H1 (cell line): Measurements from ENCODE around the gene SNX32. TPM values are rescaled to one million over a fixed set of nuclear protein-coding genes. Genes with fewer than 3 reads are reported as not detected.

Experiments used
- CTCF ChIA-PET: fragments of 300-600 bp; sonication (Branson Sonifier 250); formaldehyde crosslinking; loops from one replicate; lab custom pipeline; 2021; ENCODE audit not compliant: partially characterized antibody; lab: Charles Lee
- POLR2A ChIA-PET: fragments of 300-600 bp; sonication (Branson Sonifier 250); formaldehyde crosslinking; loops from one replicate; lab custom pipeline; 2021; ENCODE audit warnings: inconsistent platforms; ENCODE audit not compliant: partially characterized antibody; lab: Charles Lee
- DNase-seq, 2 experiments: peaks; one replicate each; pipeline versions ENCODE4 v3.0.0 to v3.0.0-alpha.2; 2010 to 2022; ENCODE audit warnings: low spot score in 2 of 2, low read depth in 1 of 2, mixed read lengths in 1 of 2
- FAIRE-seq: peaks from 2 replicates; lab custom pipeline; 2011; peaks lifted over from hg19 to GRCh38; lab: Jason Lieb, UNC
- H2AFZ ChIP-seq: 2 replicates; pipeline ENCODE4 v1.8.1; 2012; ENCODE audit warnings: low read length, inconsistent platforms
- H2AK5ac ChIP-seq: 2 replicates; pipeline ENCODE4 v1.6.1; 2013; ENCODE audit warnings: low read depth, low read length
- H2BK120ac ChIP-seq: replicated peaks from 2 replicates; pipeline ENCODE3; 2013; ENCODE audit warnings: low read depth, low read length, inconsistent platforms
- H2BK12ac ChIP-seq: 2 replicates; pipeline ENCODE4 v1.6.1; 2013; ENCODE audit warnings: low read depth, low read length
- H2BK15ac ChIP-seq: 2 replicates; pipeline ENCODE4 v1.6.1; 2013; ENCODE audit warnings: low read length
- H2BK20ac ChIP-seq: 2 replicates; pipeline ENCODE4 v1.6.1; 2013; ENCODE audit warnings: low read length
- H2BK5ac ChIP-seq: 2 replicates; pipeline ENCODE4 v1.6.1; 2013; ENCODE audit warnings: low read depth, low read length
- H3K14ac ChIP-seq: 2 replicates; pipeline ENCODE4 v1.6.1; 2013; ENCODE audit warnings: inconsistent platforms; ENCODE audit not compliant: insufficient read length
- H3K18ac ChIP-seq: 2 replicates; pipeline ENCODE4 v1.6.1; 2013; ENCODE audit warnings: low read length; ENCODE audit errors: extremely low read depth
- H3K23ac ChIP-seq: 2 replicates; pipeline ENCODE4 v1.6.1; 2013; ENCODE audit warnings: inconsistent platforms; ENCODE audit not compliant: insufficient read length
- H3K23me2 ChIP-seq: 2 replicates; pipeline ENCODE4 v1.6.1; 2013; ENCODE audit warnings: low read depth, low read length
- H3K27ac ChIP-seq: 2 replicates; pipeline ENCODE4 v1.6.1; 2011; ENCODE audit warnings: low read depth, low read length, inconsistent platforms
- H3K27me3 ChIP-seq, 4 experiments: replicated peaks in 1 of 4; 1 replicate in 1 of 4; 2 replicates in 3 of 4; pipeline versions ENCODE4 v1.6.1 to v1.8.1; 2011 to 2013; ENCODE audit warnings: low read length in 3 of 4, mild to moderate bottlenecking in 3 of 4, inconsistent platforms in 2 of 4, mixed read lengths in 2 of 4, moderate library complexity in 1 of 4; ENCODE audit not compliant: control insufficient read depth in 3 of 4, insufficient read depth in 3 of 4; ENCODE audit errors: extremely low read depth in 1 of 4
- H3K36me3 ChIP-seq, 4 experiments: 2 replicates each; pipeline versions ENCODE4 v1.6.1 to v1.8.1; 2011 to 2013; ENCODE audit warnings: mild to moderate bottlenecking in 4 of 4, low read length in 3 of 4, moderate library complexity in 2 of 4, control low read depth in 1 of 4, inconsistent platforms in 1 of 4; ENCODE audit not compliant: insufficient read depth in 4 of 4, control insufficient read depth in 2 of 4
- H3K4ac ChIP-seq: replicated peaks from 2 replicates; pipeline ENCODE3; 2013; ENCODE audit warnings: low read length, low read depth, mixed read lengths, inconsistent platforms; ENCODE audit not compliant: insufficient read length
- H3K4me1 ChIP-seq, 4 experiments: replicated peaks in 1 of 4; 1 replicate in 1 of 4; 2 replicates in 3 of 4; pipeline versions ENCODE4 v1.6.1 to v1.8.1; 2011 to 2013; ENCODE audit warnings: low read length in 3 of 4, inconsistent platforms in 2 of 4, mixed read lengths in 1 of 4; ENCODE audit not compliant: insufficient read depth in 4 of 4, control insufficient read depth in 3 of 4
- H3K4me2 ChIP-seq, 2 experiments: 2 replicates each; pipeline versions ENCODE4 v1.6.1 to v1.8.1; 2011 to 2013; ENCODE audit warnings: low read depth in 2 of 2, low read length in 2 of 2, control low read depth in 1 of 2, inconsistent platforms in 1 of 2, mild to moderate bottlenecking in 1 of 2; ENCODE audit not compliant: insufficient read depth in 1 of 2
- H3K4me3 ChIP-seq, 4 experiments: fragments of 200-600, 300-600 bp in 1 of 4; sonication (generic), shearing (Covaris generic), sonication (Bioruptor Twin) in 1 of 4; 2 replicates each; pipeline versions ENCODE4 v1.5.1 to v1.8.1; 2011 to 2016; ENCODE audit warnings: low read length in 4 of 4, low read depth in 3 of 4, control low read depth in 2 of 4, inconsistent platforms in 2 of 4, mild to moderate bottlenecking in 2 of 4, mixed read lengths in 1 of 4, moderate library complexity in 1 of 4; ENCODE audit not compliant: insufficient read depth in 2 of 4; ENCODE audit errors: extremely low read depth in 1 of 4
- H3K56ac ChIP-seq: replicated peaks from 2 replicates; pipeline ENCODE3; 2013; ENCODE audit warnings: low read depth, mild to moderate bottlenecking, mixed read lengths, low read length, inconsistent platforms; ENCODE audit not compliant: insufficient read length
- H3K79me1 ChIP-seq: 2 replicates; pipeline ENCODE4 v1.6.1; 2013; ENCODE audit warnings: low read depth, low read length, control low read depth
- H3K79me2 ChIP-seq, 2 experiments: 2 replicates each; pipeline versions ENCODE4 v1.6.1 to v1.8.1; 2012 to 2013; ENCODE audit warnings: low read length in 2 of 2, mild to moderate bottlenecking in 2 of 2, inconsistent platforms in 1 of 2; ENCODE audit not compliant: insufficient read depth in 2 of 2, control insufficient read depth in 1 of 2
- H3K9ac ChIP-seq, 4 experiments: replicated peaks in 1 of 4; 1 replicate in 1 of 4; 2 replicates in 3 of 4; pipeline versions ENCODE4 v1.6.1 to v1.8.1; 2011 to 2013; ENCODE audit warnings: low read depth in 3 of 4, low read length in 3 of 4, control low read depth in 2 of 4, mild to moderate bottlenecking in 2 of 4, moderate library complexity in 2 of 4, inconsistent platforms in 1 of 4; ENCODE audit errors: extremely low read depth in 1 of 4
- H3K9me3 ChIP-seq, 2 experiments: 2 replicates each; pipeline versions ENCODE4 v1.6.1 to v1.8.1; 2012 to 2013; ENCODE audit warnings: mild to moderate bottlenecking in 2 of 2, moderate library complexity in 2 of 2, control low read depth in 1 of 2, inconsistent platforms in 1 of 2, low read depth in 1 of 2, low read length in 1 of 2, mixed read lengths in 1 of 2; ENCODE audit not compliant: insufficient read depth in 2 of 2
- H4K20me1 ChIP-seq, 2 experiments: replicated peaks in 1 of 2; 2 replicates each; pipeline versions ENCODE3 to v1.8.1; 2011 to 2013; ENCODE audit warnings: inconsistent platforms in 2 of 2, low read length in 2 of 2, mild to moderate bottlenecking in 1 of 2; ENCODE audit not compliant: insufficient read depth in 2 of 2, control insufficient read depth in 1 of 2
- H4K5ac ChIP-seq: 2 replicates; pipeline ENCODE4 v1.6.1; 2013; ENCODE audit warnings: low read length, low read depth, mixed read lengths, inconsistent platforms; ENCODE audit not compliant: insufficient read length
- H4K8ac ChIP-seq: 2 replicates; pipeline ENCODE4 v1.8.0; 2013; ENCODE audit warnings: mild to moderate bottlenecking, moderate library complexity, low read length, inconsistent platforms; ENCODE audit not compliant: insufficient read depth; ENCODE audit errors: extremely low read depth
- H4K91ac ChIP-seq: replicated peaks from 2 replicates; pipeline ENCODE3; 2013; ENCODE audit warnings: low read length, mixed read lengths, inconsistent platforms; ENCODE audit not compliant: insufficient read length
- BRCA1 ChIP-seq: IDR thresholded peaks from 2 replicates; pipeline ENCODE4 v1.6.1; 2012; ENCODE audit warnings: low read depth, low read length, improper control_type of control experiment
- EGR1 ChIP-seq: IDR thresholded peaks from 2 replicates; pipeline ENCODE4 v1.6.1; 2011; ENCODE audit warnings: low read depth, low read length, borderline replicate concordance
- EP300 ChIP-seq, 2 experiments: IDR thresholded peaks; 1 replicate in 1 of 2; 2 replicates in 1 of 2; pipeline ENCODE4 v1.6.1; 2011 to 2012; ENCODE audit warnings: low read depth in 2 of 2, low read length in 2 of 2, mild to moderate bottlenecking in 2 of 2, borderline replicate concordance in 1 of 2, inconsistent platforms in 1 of 2, moderate library complexity in 1 of 2
- GTF2F1 ChIP-seq: IDR thresholded peaks from 2 replicates; pipeline ENCODE4 v1.6.1; 2012; ENCODE audit warnings: low read depth, low read length, improper control_type of control experiment, borderline replicate concordance
- JUN ChIP-seq: IDR thresholded peaks from 2 replicates; pipeline ENCODE4 v1.6.1; 2011; ENCODE audit warnings: low read depth, mild to moderate bottlenecking, improper control_type of control experiment, low read length
- NANOG ChIP-seq: IDR thresholded peaks from 2 replicates; pipeline ENCODE4 v1.6.1; 2011; ENCODE audit warnings: low read length, low read depth, mild to moderate bottlenecking, inconsistent platforms; ENCODE audit not compliant: insufficient read depth, poor library complexity, severe bottlenecking
- RNF2 ChIP-seq: fragments of 200-900, 300-1000 bp; sonication (generic); IDR thresholded peaks from 2 replicates; pipeline ENCODE4 v1.7.1; 2016; ENCODE audit warnings: borderline replicate concordance, low read depth, mild to moderate bottlenecking, antibody characterized with exemption, low read length; ENCODE audit not compliant: poor library complexity, severe bottlenecking; ENCODE audit errors: missing control alignments
- SAP30 ChIP-seq: fragments of 300-600 bp; sonication (generic); IDR thresholded peaks from 2 replicates; pipeline ENCODE4 v1.7.1; 2012; ENCODE audit warnings: low read length, moderate library complexity, mild to moderate bottlenecking, inconsistent platforms; ENCODE audit not compliant: insufficient read depth, insufficient replicate concordance
- SIX5 ChIP-seq: IDR thresholded peaks from 2 replicates; pipeline ENCODE4 v1.6.1; 2011; ENCODE audit warnings: mild to moderate bottlenecking, low read depth, low read length
- SP2 ChIP-seq: IDR thresholded peaks from 2 replicates; pipeline ENCODE4 v1.6.1; 2012; ENCODE audit warnings: mild to moderate bottlenecking, low read length, inconsistent platforms
- SRF ChIP-seq: IDR thresholded peaks from 2 replicates; pipeline ENCODE4 v1.6.1; 2011; ENCODE audit warnings: mild to moderate bottlenecking, low read depth, low read length, moderate library complexity
- WGBS, 2 experiments: shearing (Covaris generic) in 1 of 2; methylation state at CpG; one replicate each; pipeline versions ENCODE4 v1.1.6 to v1.1.7; 2013 to 2015; ENCODE audit warnings: low lambda C conversion rate in 2 of 2, mixed read lengths in 2 of 2, inconsistent platforms in 1 of 2, low coverage in 1 of 2, missing lambda C conversion rate in 1 of 2; ENCODE audit not compliant: insufficient replicate concordance in 2 of 2, insufficient coverage in 1 of 2, insufficient read length in 1 of 2; ENCODE audit errors: extremely low coverage in 1 of 2, missing lambda C conversion rate in 1 of 2; 5-methylcytosine and 5-hydroxymethylcytosine counted together
- polyA plus RNA-seq, 7 experiments: library from polyadenylated mRNA; depleted of rRNA in 3 of 7; stranded (reverse) in 5 of 7; unstranded in 2 of 7; fragments of >200 nt in 5 of 7; fragments of 200-250 nt in 2 of 7; gene quantifications; 1 replicate in 5 of 7; 2 replicates in 1 of 7; 4 replicates in 1 of 7; pipeline versions ENCODE4 v1.2.1 to v1.2.3, GENCODE V29; 2011 to 2013; ENCODE audit warnings: missing spikeins in 2 of 7, mixed read lengths in 2 of 7
- total RNA-seq: library from RNA; stranded (reverse); fragmentation: NEBNext Ultra II Directional; extraction: Animal tissue kit (Norgen Biotek cat#: 25700); gene quantifications from 2 replicates; pipeline ENCODE4 v1.2.1, GENCODE V29; 2021

SNX32 gene
- total and polyA plus RNA-seq, 2 of the 8 experiments (the other 6 are each of a cell fraction or from before 2014, with no cell fraction given), result 0.76 to 2.2 TPM

DNA sequence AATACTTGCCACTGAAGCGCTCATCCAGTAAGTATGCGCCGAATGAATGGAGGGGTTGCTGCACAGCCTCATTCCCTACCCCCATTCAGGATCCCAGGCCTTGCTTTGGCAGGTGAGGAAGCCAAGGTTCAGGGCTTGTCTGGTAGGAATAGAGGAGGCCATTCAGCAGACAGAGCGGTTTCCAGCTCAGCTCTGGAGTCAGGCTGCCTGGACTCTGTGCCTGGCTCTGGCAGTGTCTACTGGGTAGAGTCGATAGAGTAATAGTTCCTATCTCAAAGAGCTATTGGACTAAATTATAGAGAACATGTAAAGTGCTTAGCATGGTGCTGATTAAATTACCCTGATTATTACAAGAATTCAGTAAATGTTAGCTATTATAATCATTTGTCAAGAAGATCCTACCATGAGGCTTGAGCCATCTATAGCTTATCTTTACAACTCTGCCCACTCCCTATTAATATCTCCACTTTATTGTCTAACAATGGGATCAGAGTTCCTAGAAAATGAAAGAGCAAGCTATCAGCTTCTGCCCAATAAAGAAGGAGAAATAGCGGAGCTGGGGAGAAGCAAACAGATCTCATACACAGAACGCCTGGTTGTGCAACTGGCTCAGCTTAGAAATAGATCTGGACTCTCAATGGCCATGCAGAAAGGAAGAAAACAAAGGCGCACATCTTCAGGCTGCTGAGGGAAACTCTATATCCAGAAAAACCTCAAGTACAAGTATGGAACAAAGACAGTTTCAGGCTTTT is 6.6 kb upstream of the SNX32 start:
- Histone ChIP-seq H3K79me2 (no peaks in the 10 kb centered on the region), H4K5ac (no peak overlapping the region), H3K27ac (no peak overlapping the region), H3K79me1 (no peaks in the 10 kb centered on the region), H2BK5ac (no peak overlapping the region), H3K9ac (no peak overlapping the region), H3K4me2 (no peak overlapping the region), H4K91ac (no peak overlapping the region), H3K56ac (no peak overlapping the region), H4K20me1 (no peaks in the 10 kb centered on the region), H3K18ac (no peak overlapping the region), H2BK15ac (no peak overlapping the region), H2BK20ac (no peak overlapping the region), H2BK120ac (no peak overlapping the region), H2AFZ (no peak overlapping the region)
- 89% methylated on average over 8 of the region's 8 CpGs; no CpG with 5 or more reads in 1 of the 2 experiments for WGBS, 2 experiments
- ChIA-PET POLR2A (interaction anchor here (0.6 to 2.0 kb wide), 7 partner anchors 22 to 39 kb away, joined by 3 to 6 read pairs (median 5); no protein-coding TSS in a partner anchor), CTCF (interaction anchor here (0.7 to 19.6 kb wide), 15 partner anchors 10 to 121 kb away, joined by 3 to 347 read pairs (median 3); partner anchors contain the start of genes AP5B1, CCDC85B and FIBP)
- no peak for FAIRE-seq
- TF ChIP-seq BRCA1 (no peak), SRF (no peak), EGR1 (no peak), RNF2 (no peak), SIX5 (no peak), GTF2F1 (no peak), JUN (no peak), NANOG (no peak), SP2 (no peak), EP300 (IDR thresholded peaks at IDR 0.05; ENCODE audit: borderline replicate concordance in 1 of 2, low read depth in 2 of 2, low read length in 2 of 2) (no peak), SAP30 (no peak)
- TF ChIP-seq, all 59 proteins: peak for 0
- no peak for DNase-seq
- no peak overlapping the region for H3K4me3 ChIP-seq
- no peaks in the 10 kb centered on the region for H3K4me1 ChIP-seq
- no peak overlapping the region for H3K4ac ChIP-seq
- no peak overlapping the region for H3K14ac ChIP-seq
- H3K23ac ChIP-seq, result no peak overlapping the region
- H3K23me2 ChIP-seq, result no peaks in the 10 kb centered on the region
- no peak overlapping the region for H2AK5ac ChIP-seq
- no peaks in the 10 kb centered on the region for H3K36me3 ChIP-seq
- H3K9me3 ChIP-seq, result no peaks in the 10 kb centered on the region
- no peak overlapping the region for H2BK12ac ChIP-seq
- H4K8ac ChIP-seq, result no peak overlapping the region
- H3K27me3 ChIP-seq, result no peaks in the 10 kb centered on the region; a peak in 1 of 7 replicates
